OCI-LY1 (cell line): ENCODE results near the gene NEURL4.

Experiments used
- H2AFZ ChIP-seq: fragments of 200-600 bp; sonication (generic), shearing (Covaris generic); 2 replicates; pipeline ENCODE4 v1.6.0; 2014; ENCODE audit warnings: antibody characterized with exemption, mild to moderate bottlenecking, low read length
- H3F3A ChIP-seq: fragments of 200-600 bp; sonication (generic), shearing (Covaris generic); 2 replicates; pipeline ENCODE4 v1.6.0; 2014; ENCODE audit warnings: mild to moderate bottlenecking, antibody characterized with exemption, low read length, moderate library complexity; ENCODE audit not compliant: insufficient read depth
- H3K27ac ChIP-seq: fragments of 200-600 bp; sonication (generic); 2 replicates; pipeline ENCODE4 v1.5.1; 2014; ENCODE audit warnings: low read length, mixed run types, mild to moderate bottlenecking, low read depth; ENCODE audit not compliant: poor library complexity, severe bottlenecking
- H3K27me3 ChIP-seq: fragments of 200-600 bp; sonication (generic); 2 replicates; pipeline ENCODE4 v1.6.0; 2014; ENCODE audit warnings: antibody characterized with exemption, mild to moderate bottlenecking, low read length, moderate library complexity; ENCODE audit not compliant: insufficient read depth
- H3K36me3 ChIP-seq: fragments of 200-600 bp; sonication (generic); 2 replicates; pipeline ENCODE4 v1.6.1; 2014; ENCODE audit warnings: mild to moderate bottlenecking, antibody characterized with exemption, low read length, moderate library complexity, mixed read lengths; ENCODE audit not compliant: insufficient read depth
- H3K4me1 ChIP-seq: fragments of 200-600 bp; sonication (generic); 2 replicates; pipeline ENCODE4 v1.5.1; 2014; ENCODE audit warnings: mild to moderate bottlenecking, low read length, moderate library complexity; ENCODE audit not compliant: insufficient read depth, severe bottlenecking
- H3K4me2 ChIP-seq: fragments of 200-600 bp; sonication (generic), shearing (Covaris generic); 2 replicates; pipeline ENCODE4 v1.6.1; 2014; ENCODE audit warnings: low read length
- H3K4me3 ChIP-seq: fragments of 200-600 bp; sonication (generic); 2 replicates; pipeline ENCODE4 v1.5.1; 2014; ENCODE audit warnings: low read length, low read depth, mild to moderate bottlenecking, mixed read lengths; ENCODE audit not compliant: poor library complexity, severe bottlenecking
- H3K79me2 ChIP-seq: fragments of 200-600 bp; shearing (Covaris generic); 2 replicates; pipeline ENCODE4 v1.6.1; 2016; ENCODE audit warnings: mixed run types, low read length, mixed read lengths; ENCODE audit not compliant: insufficient read depth
- H3K9ac ChIP-seq: fragments of 200-600 bp; sonication (generic), shearing (Covaris generic); 2 replicates; pipeline ENCODE4 v1.6.1; 2014; ENCODE audit warnings: mild to moderate bottlenecking, low read length, mixed read lengths
- H3K9me2 ChIP-seq: fragments of 200-600 bp; sonication (generic), shearing (Covaris generic); 2 replicates; pipeline ENCODE4 v1.6.1; 2014; ENCODE audit warnings: low read depth, mild to moderate bottlenecking, low read length, mixed read lengths
- H3K9me3 ChIP-seq: fragments of 200-600 bp; shearing (Covaris generic); 2 replicates; pipeline ENCODE4 v1.6.1; 2014; ENCODE audit warnings: low read length, mixed read lengths
- H4K20me1 ChIP-seq: fragments of 200-600 bp; sonication (generic), shearing (Covaris generic); 2 replicates; pipeline ENCODE4 v1.6.0; 2016; ENCODE audit warnings: mild to moderate bottlenecking, low read length; ENCODE audit not compliant: insufficient read depth
- CTCF ChIP-seq: fragments of 200-600 bp; sonication (generic), shearing (Covaris generic); IDR thresholded peaks from 2 replicates; pipeline ENCODE4 v1.5.1; 2017; ENCODE audit warnings: mild to moderate bottlenecking, antibody characterized with exemption, low read length, moderate library complexity, mixed read lengths
- EZH2 ChIP-seq: fragments of 200-600 bp; sonication (generic), shearing (Covaris generic); IDR thresholded peaks from 2 replicates; pipeline ENCODE4 v1.8.0; 2017; ENCODE audit warnings: borderline replicate concordance, mixed run types, mild to moderate bottlenecking, antibody characterized with exemption, low read length, moderate library complexity, mixed read lengths

The NEURL4 gene

GRCh38 chr17:7363311-7363710 is 34.2 kb upstream of the NEURL4 start:
- peaks cover 10% of the 10 kb centered on the region; the same call in 1 of the 2 replicates for H3K27me3 ChIP-seq
- H3K9me3 ChIP-seq, result no peaks in the 10 kb centered on the region
- H3F3A ChIP-seq, result no peaks in the 10 kb centered on the region
- H3K4me3 ChIP-seq, result no peak overlapping the region
- TF ChIP-seq CTCF, result no peak
- no peak for TF ChIP-seq EZH2
- no peaks in the 10 kb centered on the region for H4K20me1 ChIP-seq
- H3K27ac ChIP-seq, result no peak overlapping the region
- H3K36me3 ChIP-seq, result no peaks in the 10 kb centered on the region
- H3K9me2 ChIP-seq, result no peaks in the 10 kb centered on the region
- no peaks in the 10 kb centered on the region for H3K4me1 ChIP-seq
- no peaks in the 10 kb centered on the region for H3K79me2 ChIP-seq
- H3K4me2 ChIP-seq, result no peak overlapping the region
- H3K9ac ChIP-seq, result no peak overlapping the region
- H2AFZ ChIP-seq, result no peak overlapping the region

- TF ChIP-seq EZH2 (no peak), CTCF (no peak)
- H3K9me3 ChIP-seq, result no peaks in the 10 kb centered on the region
- H4K20me1 ChIP-seq, result no peaks in the 10 kb centered on the region
- H3K27ac ChIP-seq, result no peak overlapping the region
- H3K9ac ChIP-seq, result no peak overlapping the region
- no peak overlapping the region for H3K4me2 ChIP-seq
- peaks cover 10% of the 10 kb centered on the region; the same call in 1 of the 2 replicates for H3K27me3 ChIP-seq
- no peak overlapping the region for H3K4me3 ChIP-seq
- H3K79me2 ChIP-seq, result no peaks in the 10 kb centered on the region
- H2AFZ ChIP-seq, result no peak overlapping the region
- no peaks in the 10 kb centered on the region for H3K4me1 ChIP-seq
- H3K9me2 ChIP-seq, result no peaks in the 10 kb centered on the region
- H3F3A ChIP-seq, result no peaks in the 10 kb centered on the region
- no peaks in the 10 kb centered on the region for H3K36me3 ChIP-seq
These were observed 32.8 kb upstream of the NEURL4 start for GRCh38 chr17:7361906-7362305.

- no peak overlapping the region for H3K4me2 ChIP-seq
- H4K20me1 ChIP-seq, result no peaks in the 10 kb centered on the region
- H3K9me2 ChIP-seq, result no peaks in the 10 kb centered on the region
- no peak overlapping the region for H3K27ac ChIP-seq
- peaks cover 5% of the 10 kb centered on the region; the same call in 1 of the 2 replicates for H3K27me3 ChIP-seq
- no peak overlapping the region for H3K9ac ChIP-seq
- no peaks in the 10 kb centered on the region for H3K79me2 ChIP-seq
- H3K4me1 ChIP-seq, result peaks cover 8% of the 10 kb centered on the region
- H3K4me3 ChIP-seq, result no peak overlapping the region
- no peaks in the 10 kb centered on the region for H3F3A ChIP-seq
- H3K9me3 ChIP-seq, result no peaks in the 10 kb centered on the region
- no peak overlapping the region for H2AFZ ChIP-seq
- H3K36me3 ChIP-seq, result no peaks in the 10 kb centered on the region
- TF ChIP-seq EZH2, result no peak
These were observed 28.2 kb upstream of the NEURL4 start for GRCh38 chr17:7357381-7357780.

- Histone ChIP-seq H3K27me3 (peaks cover 5% of the 10 kb centered on the region; the same call in 1 of the 2 replicates), H3K9me3 (no peaks in the 10 kb centered on the region), H3K4me3 (no peak overlapping the region), H3K36me3 (no peaks in the 10 kb centered on the region), H3K79me2 (no peaks in the 10 kb centered on the region), H3K27ac (no peak overlapping the region), H3K9me2 (no peaks in the 10 kb centered on the region), H2AFZ (no peak overlapping the region), H4K20me1 (no peaks in the 10 kb centered on the region), H3K4me1 (peaks cover 13% of the 10 kb centered on the region), H3F3A (no peaks in the 10 kb centered on the region), H3K9ac (no peak overlapping the region), H3K4me2 (no peak overlapping the region)
- TF ChIP-seq EZH2 (no peak), CTCF (no peak)
These were observed 27.6 kb upstream of the NEURL4 start for GRCh38 chr17:7356756-7357155.
